ENCODE data around the gene MAPK11.
"Not testable (repeated sequence)": the region's sequence is repeated elsewhere in the genome, so short reads cannot be mapped to it uniquely, and the experiment has no call there.

GRCh38 chr22:50273352-50273751 lies 3.2 kb upstream of the MAPK11 start:
- not testable (repeated sequence) for TF ChIP-seq JUND (IDR thresholded peaks at IDR 0.05; ENCODE audit: borderline replicate concordance, low read depth, low read length); JUND (tag; IDR thresholded peaks at IDR 0.05; ENCODE audit: borderline replicate concordance, low read depth, low read length); ZNF609 (CRISPR knock-in tag; IDR thresholded peaks at IDR 0.05; ENCODE audit: borderline replicate concordance); ZNF212 (CRISPR knock-in tag; IDR thresholded peaks at IDR 0.05); JUN (IDR thresholded peaks at IDR 0.05; ENCODE audit: borderline replicate concordance, low read depth, low read length); JUN (CRISPR knock-in tag; IDR thresholded peaks at IDR 0.05; ENCODE audit: borderline replicate concordance); COPS2 (conservative IDR thresholded peaks at IDR 0.05); SRSF1 (IDR thresholded peaks at IDR 0.05; ENCODE audit: low read depth, low read length); ZBTB49 (CRISPR knock-in tag; IDR thresholded peaks at IDR 0.05; ENCODE audit: borderline replicate concordance); TCF7L2 (IDR thresholded peaks at IDR 0.05; ENCODE audit: low read depth, low read length); CHD2 (IDR thresholded peaks at IDR 0.05; ENCODE audit: low read depth, low read length); CBX2 (IDR thresholded peaks at IDR 0.05; ENCODE audit: insufficient read depth, low read length, poor library complexity, severe bottlenecking)

Measured in K562 (cell line).